ENCODE data around the gene SLC5A4. TPM values are rescaled to one million over a fixed set of nuclear protein-coding genes. Genes with fewer than 3 reads are reported as not detected.
"Not testable (repeated sequence)": the region's sequence is repeated elsewhere in the genome, so short reads cannot be mapped to it uniquely, and the experiment has no call there.

The SLC5A4 gene
- total RNA-seq = not detected

GRCh38 chr22:32255217-32255616 is at the start of gene SLC5A4:
Gene SLC5A4 (minus strand): TSS chr22:32255347. CDS start chr22:32255329, 18 bp downstream.
- Mint-ChIP-seq H3K27ac (no peak within 1 kb of the TSS), H3K9me3 (no peaks in the 10 kb centered on the region), H3K4me3 (no peak within 1 kb of the TSS), H3K27me3 (peaks cover 34 to 53% of the 10 kb centered on the region in 2 donors), H3K36me3 (no peaks in the 10 kb centered on the region), H3K4me1 (ENCODE audit: low read depth in 2 of 2) (peaks cover 3 to 8% of the 10 kb centered on the region in 2 donors)
- DNase-seq (ENCODE audit: low spot score) (no peak), ATAC-seq (peak in 1 of 2 donors; percentile 38)

- DNase-seq (ENCODE audit: low spot score); ATAC-seq; H3K27ac Mint-ChIP-seq; H3K4me1 Mint-ChIP-seq (ENCODE audit: low read depth in 2 of 2); H3K4me3 Mint-ChIP-seq; H3K36me3 Mint-ChIP-seq; H3K9me3 Mint-ChIP-seq: not testable (repeated sequence)
- peaks cover 11 to 22% of the 10 kb centered on the region in 2 donors for H3K27me3 Mint-ChIP-seq
Observed at GRCh38 chr22:32293921-32294320, 38.8 kb upstream of the SLC5A4 start.

GRCh38 chr22:32286290-32286840 is 31.2 kb upstream of the SLC5A4 start:
- H3K27me3 Mint-ChIP-seq = peaks cover 29 to 43% of the 10 kb centered on the region in 2 donors
- H3K4me3 Mint-ChIP-seq = no peak overlapping the region
- no peak overlapping the region for H3K27ac Mint-ChIP-seq
- no peaks in the 10 kb centered on the region for H3K9me3 Mint-ChIP-seq
- no peaks in the 10 kb centered on the region for H3K36me3 Mint-ChIP-seq
- DNase-seq (ENCODE audit: low spot score) (no peak), ATAC-seq (no peak)
- no peaks in the 10 kb centered on the region for H3K4me1 Mint-ChIP-seq (ENCODE audit: low read depth in 2 of 2)

- no peak overlapping the region for H3K27ac Mint-ChIP-seq
- no peaks in the 10 kb centered on the region for H3K4me1 Mint-ChIP-seq (ENCODE audit: low read depth in 2 of 2)
- H3K36me3 Mint-ChIP-seq = no peaks in the 10 kb centered on the region
- H3K27me3 Mint-ChIP-seq = peaks cover 28 to 31% of the 10 kb centered on the region in 2 donors
- DNase-seq (ENCODE audit: low spot score) = no peak
- no peak for ATAC-seq
- no peaks in the 10 kb centered on the region for H3K9me3 Mint-ChIP-seq
- H3K4me3 Mint-ChIP-seq = no peak overlapping the region
Observed at GRCh38 chr22:32281072-32281471, 25.9 kb upstream of the SLC5A4 start.

GRCh38 chr22:32275353-32275752 is 20.2 kb upstream of the SLC5A4 start:
- not testable (repeated sequence) for DNase-seq (ENCODE audit: low spot score); H3K27ac Mint-ChIP-seq; H3K36me3 Mint-ChIP-seq; H3K4me1 Mint-ChIP-seq (ENCODE audit: low read depth in 2 of 2); ATAC-seq; H3K9me3 Mint-ChIP-seq; H3K4me3 Mint-ChIP-seq
- H3K27me3 Mint-ChIP-seq = peaks cover 3 to 12% of the 10 kb centered on the region in 2 donors

- Mint-ChIP-seq H3K27ac (no peak overlapping the region), H3K9me3 (no peaks in the 10 kb centered on the region), H3K36me3 (no peaks in the 10 kb centered on the region), H3K27me3 (peaks cover 0 to 8% of the 10 kb centered on the region in 2 donors), H3K4me1 (ENCODE audit: low read depth in 2 of 2) (no peaks in the 10 kb centered on the region), H3K4me3 (no peak overlapping the region)
- DNase-seq (ENCODE audit: low spot score) (no peak), ATAC-seq (peak in 1 of 2 donors; percentile 13)
Observed at GRCh38 chr22:32271389-32271788, 16.2 kb upstream of the SLC5A4 start.

- Mint-ChIP-seq H3K9me3 (no peaks in the 10 kb centered on the region), H3K4me1 (ENCODE audit: low read depth in 2 of 2) (peaks cover 3 to 5% of the 10 kb centered on the region in 2 donors), H3K27ac (no peak overlapping the region), H3K4me3 (no peak overlapping the region), H3K27me3 (peaks cover 0 to 6% of the 10 kb centered on the region in 2 donors), H3K36me3 (no peaks in the 10 kb centered on the region)
- peak; percentile 24 to 25 for ATAC-seq
- no peak for DNase-seq (ENCODE audit: low spot score)
Observed at GRCh38 chr22:32270641-32271369, 15.7 kb upstream of the SLC5A4 start.

- H3K4me1 Mint-ChIP-seq (ENCODE audit: low read depth in 2 of 2) = peaks cover 5 to 6% of the 10 kb centered on the region in 2 donors
- H3K27ac Mint-ChIP-seq = no peak overlapping the region
- no peaks in the 10 kb centered on the region for H3K36me3 Mint-ChIP-seq
- no peak overlapping the region for H3K4me3 Mint-ChIP-seq
- H3K27me3 Mint-ChIP-seq = peaks cover 0 to 4% of the 10 kb centered on the region in 2 donors
- ATAC-seq (no peak), DNase-seq (ENCODE audit: low spot score) (no peak)
- H3K9me3 Mint-ChIP-seq = no peaks in the 10 kb centered on the region
Observed at GRCh38 chr22:32269316-32269715, 14.2 kb upstream of the SLC5A4 start.

- Mint-ChIP-seq H3K27ac (no peak overlapping the region), H3K27me3 (peaks cover 7 to 9% of the 10 kb centered on the region in 2 donors), H3K36me3 (no peaks in the 10 kb centered on the region), H3K4me1 (ENCODE audit: low read depth in 2 of 2) (peaks cover 5 to 6% of the 10 kb centered on the region in 2 donors), H3K4me3 (no peak overlapping the region), H3K9me3 (no peaks in the 10 kb centered on the region)
- no peak for DNase-seq (ENCODE audit: low spot score)
- ATAC-seq = no peak
Observed at GRCh38 chr22:32267011-32267410, 11.9 kb upstream of the SLC5A4 start.

GRCh38 chr22:32265882-32266767 is 11.0 kb upstream of the SLC5A4 start:
- Mint-ChIP-seq H3K27ac (no peak overlapping the region), H3K9me3 (no peaks in the 10 kb centered on the region)
- ATAC-seq = peak; percentile 67 to 74

GRCh38 chr22:32263678-32264077 is 8.5 kb upstream of the SLC5A4 start:
- not testable (repeated sequence) for H3K9me3 Mint-ChIP-seq; ATAC-seq; H3K4me1 Mint-ChIP-seq (ENCODE audit: low read depth in 2 of 2); H3K27ac Mint-ChIP-seq; DNase-seq (ENCODE audit: low spot score); H3K36me3 Mint-ChIP-seq; H3K4me3 Mint-ChIP-seq
- H3K27me3 Mint-ChIP-seq = peaks cover 19 to 27% of the 10 kb centered on the region in 2 donors

More at GRCh38 chr22:32265882-32266767, 11.0 kb upstream of the SLC5A4 start:
- Mint-ChIP-seq H3K4me3 (no peak overlapping the region), H3K36me3 (no peaks in the 10 kb centered on the region), H3K27me3 (peaks cover 7 to 8% of the 10 kb centered on the region in 2 donors), H3K4me1 (ENCODE audit: low read depth in 2 of 2) (peaks cover 5 to 6% of the 10 kb centered on the region in 2 donors)
- no peak for DNase-seq (ENCODE audit: low spot score)

- H3K27me3 Mint-ChIP-seq = peaks cover 27 to 35% of the 10 kb centered on the region in 2 donors
- H3K36me3 Mint-ChIP-seq = no peaks in the 10 kb centered on the region
- ATAC-seq = peak in 1 of 2 donors; percentile 36
- H3K27ac Mint-ChIP-seq = no peak overlapping the region
- no peak overlapping the region for H3K4me3 Mint-ChIP-seq
- DNase-seq (ENCODE audit: low spot score) = no peak
- H3K9me3 Mint-ChIP-seq = no peaks in the 10 kb centered on the region
- peaks cover 5 to 6% of the 10 kb centered on the region in 2 donors for H3K4me1 Mint-ChIP-seq (ENCODE audit: low read depth in 2 of 2)
Observed at GRCh38 chr22:32261306-32261705, 6.2 kb upstream of the SLC5A4 start.

- no peak overlapping the region for H3K4me3 Mint-ChIP-seq
- no peaks in the 10 kb centered on the region for H3K36me3 Mint-ChIP-seq
- H3K4me1 Mint-ChIP-seq (ENCODE audit: low read depth in 2 of 2) = peaks cover 3 to 8% of the 10 kb centered on the region in 2 donors
- H3K27me3 Mint-ChIP-seq = peaks cover 32 to 45% of the 10 kb centered on the region in 2 donors
- no peak for DNase-seq (ENCODE audit: low spot score)
- H3K27ac Mint-ChIP-seq = no peak overlapping the region
- ATAC-seq = no peak
- no peaks in the 10 kb centered on the region for H3K9me3 Mint-ChIP-seq
Observed at GRCh38 chr22:32258791-32259190, 3.6 kb upstream of the SLC5A4 start.

All from natural killer cell treated with Interleukin-12 subunit alpha and Interleukin-12 subunit beta and Interleukin-15 and Interleukin-18, amount 100 ng/mL, for 72 hours (primary cell).